K562 (cell line): ENCODE results near the gene RPL38. TPM values are rescaled to one million over a fixed set of nuclear protein-coding genes. Genes with fewer than 3 reads are reported as not detected.
A peak's percentile ranks its signal among the peaks of the same experiment; 100 is the strongest.

Source experiments
- ATF6 ChIP-seq: sonication (generic); formaldehyde crosslinking; IDR thresholded peaks from 2 replicates; pipeline ENCODE4 v1.4.0; 2020; ENCODE audit warnings: mild to moderate bottlenecking, missing genetic modification reagents
- FIP1L1 ChIP-seq: fragments of 200-400 bp; formaldehyde crosslinking; IDR thresholded peaks from 2 replicates; pipeline ENCODE4 v1.6.1; 2018; ENCODE audit warnings: mild to moderate bottlenecking, low read depth, low read length; ENCODE audit not compliant: poor library complexity, severe bottlenecking
- HBP1 ChIP-seq: fragments of 450-650 bp; formaldehyde crosslinking; IDR thresholded peaks from 2 replicates; pipeline ENCODE4 v1.4.0; 2022; ENCODE audit warnings: missing genetic modification characterization
- NCOA2 ChIP-seq, 2 experiments: fragments of 450-650 bp; IDR thresholded peaks; 2 replicates each; pipeline ENCODE4 v1.6.1; 2018; ENCODE audit warnings: mild to moderate bottlenecking in 2 of 2, moderate library complexity in 1 of 2; ENCODE audit not compliant: partially characterized antibody in 2 of 2
- POLR2G ChIP-seq: fragments of 200-400 bp; formaldehyde crosslinking; IDR thresholded peaks from 2 replicates; pipeline ENCODE4 v1.6.1; 2017; ENCODE audit warnings: low read depth, mild to moderate bottlenecking, antibody characterized with exemption, low read length, moderate library complexity
- RBFOX2 ChIP-seq: fragments of 200-400 bp; formaldehyde crosslinking; IDR thresholded peaks from 2 replicates; pipeline ENCODE4 v1.6.1; 2017; ENCODE audit warnings: low read depth, mild to moderate bottlenecking, low read length, moderate library complexity
- RBM22 ChIP-seq: fragments of 200-400 bp; formaldehyde crosslinking; IDR thresholded peaks from 2 replicates; pipeline ENCODE4 v1.6.1; 2018; ENCODE audit warnings: low read length, low read depth; ENCODE audit not compliant: poor library complexity, severe bottlenecking
- SUPT5H ChIP-seq: fragments of 450-650 bp; IDR thresholded peaks from 2 replicates; pipeline ENCODE4 v1.6.1; 2016
- ZFP1 ChIP-seq: fragments of 450-650 bp; formaldehyde crosslinking; IDR thresholded peaks from 2 replicates; pipeline ENCODE4 v1.4.0; 2020; ENCODE audit warnings: mild to moderate bottlenecking, mixed read lengths
- ZNF143 ChIP-seq: sonication (generic); formaldehyde crosslinking; IDR thresholded peaks from 2 replicates; pipeline ENCODE4 v1.9.0; 2022; ENCODE audit warnings: mild to moderate bottlenecking, missing genetic modification reagents
- ZNF232 ChIP-seq: sonication (generic); formaldehyde crosslinking; IDR thresholded peaks from 2 replicates; pipeline ENCODE4 v1.8.0; 2022; ENCODE audit warnings: mild to moderate bottlenecking, missing genetic modification reagents
- ZNF408 ChIP-seq: fragments of 250-450 bp; sonication (Bioruptor Pico); IDR thresholded peaks from 2 replicates; pipeline ENCODE4 v1.4.0; 2020; ENCODE audit warnings: low read depth, mild to moderate bottlenecking, moderate library complexity
- polyA plus RNA-seq, 8 experiments: library from polyadenylated mRNA; depleted of rRNA in 4 of 8; stranded (reverse) in 5 of 8; unstranded in 3 of 8; fragments of >200 nt; fragmentation: Nextera tagmentation in 2 of 8; fragmentation: Illumina TruSeq in 1 of 8; extraction: Ambion mirVana in 2 of 8; extraction: Trizol in 1 of 8; gene quantifications; 2 replicates each; pipeline versions ENCODE4 v1.2.1 to v1.2.3, GENCODE V29; 2011 to 2014; ENCODE audit warnings: inconsistent platforms in 1 of 8, missing spikeins in 1 of 8
- total RNA-seq, 7 experiments: library from RNA; depleted of rRNA in 6 of 7; stranded (reverse); fragments of >200 nt in 6 of 7; fragmentation: Illumina TruSeq in 2 of 7; extraction: Trizol in 2 of 7; gene quantifications; 2 replicates each; pipeline versions ENCODE4 v1.2.1 to v1.2.3, GENCODE V29; 2011 to 2021; ENCODE audit warnings: low replicate concordance in 1 of 7
- TF ChIP-seq, protein P1 (sequence below): sonication (generic); formaldehyde crosslinking; IDR thresholded peaks from 2 replicates; pipeline ENCODE4 v1.8.0; 2023; ENCODE audit warnings: mild to moderate bottlenecking, missing genetic modification reagents

The RPL38 gene
- total and polyA plus RNA-seq, 9 of the 15 experiments (the other 6 are each of a cell fraction or from before 2014, with no cell fraction given), result 1,224 to 3,864 (median 1,939) TPM

- TF ChIP-seq, protein P1, sequence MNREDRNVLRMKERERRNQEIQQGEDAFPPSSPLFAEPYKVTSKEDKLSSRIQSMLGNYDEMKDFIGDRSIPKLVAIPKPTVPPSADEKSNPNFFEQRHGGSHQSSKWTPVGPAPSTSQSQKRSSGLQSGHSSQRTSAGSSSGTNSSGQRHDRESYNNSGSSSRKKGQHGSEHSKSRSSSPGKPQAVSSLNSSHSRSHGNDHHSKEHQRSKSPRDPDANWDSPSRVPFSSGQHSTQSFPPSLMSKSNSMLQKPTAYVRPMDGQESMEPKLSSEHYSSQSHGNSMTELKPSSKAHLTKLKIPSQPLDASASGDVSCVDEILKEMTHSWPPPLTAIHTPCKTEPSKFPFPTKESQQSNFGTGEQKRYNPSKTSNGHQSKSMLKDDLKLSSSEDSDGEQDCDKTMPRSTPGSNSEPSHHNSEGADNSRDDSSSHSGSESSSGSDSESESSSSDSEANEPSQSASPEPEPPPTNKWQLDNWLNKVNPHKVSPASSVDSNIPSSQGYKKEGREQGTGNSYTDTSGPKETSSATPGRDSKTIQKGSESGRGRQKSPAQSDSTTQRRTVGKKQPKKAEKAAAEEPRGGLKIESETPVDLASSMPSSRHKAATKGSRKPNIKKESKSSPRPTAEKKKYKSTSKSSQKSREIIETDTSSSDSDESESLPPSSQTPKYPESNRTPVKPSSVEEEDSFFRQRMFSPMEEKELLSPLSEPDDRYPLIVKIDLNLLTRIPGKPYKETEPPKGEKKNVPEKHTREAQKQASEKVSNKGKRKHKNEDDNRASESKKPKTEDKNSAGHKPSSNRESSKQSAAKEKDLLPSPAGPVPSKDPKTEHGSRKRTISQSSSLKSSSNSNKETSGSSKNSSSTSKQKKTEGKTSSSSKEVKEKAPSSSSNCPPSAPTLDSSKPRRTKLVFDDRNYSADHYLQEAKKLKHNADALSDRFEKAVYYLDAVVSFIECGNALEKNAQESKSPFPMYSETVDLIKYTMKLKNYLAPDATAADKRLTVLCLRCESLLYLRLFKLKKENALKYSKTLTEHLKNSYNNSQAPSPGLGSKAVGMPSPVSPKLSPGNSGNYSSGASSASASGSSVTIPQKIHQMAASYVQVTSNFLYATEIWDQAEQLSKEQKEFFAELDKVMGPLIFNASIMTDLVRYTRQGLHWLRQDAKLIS (CRISPR knock-in tag), result no peak
- TF ChIP-seq POLR2G, result peak; percentile 79
- TF ChIP-seq ZFP1, result no peak
- peak; percentile 36; the same call in 1 of the 2 replicates for TF ChIP-seq RBFOX2
- TF ChIP-seq FIP1L1, result peak; percentile 61
- peak; percentile 26 for TF ChIP-seq RBM22
- TF ChIP-seq ZNF232 (CRISPR knock-in tag), result peak; percentile 34; the same call in 1 of the 2 replicates
- TF ChIP-seq ZNF143 (CRISPR knock-in tag), result no peak
- no peak for TF ChIP-seq NCOA2 (IDR thresholded peaks at IDR 0.05; ENCODE audit: partially characterized antibody in 2 of 2)
- TF ChIP-seq ATF6 (CRISPR knock-in tag), result no peak
- peak; percentile 41; the same call in 1 of the 2 replicates for TF ChIP-seq SUPT5H
- no peak for TF ChIP-seq ZNF408 (CRISPR knock-in tag)
- 0 out of 2 replicates have a peak, but pooled peaks have one; percentile 59 for TF ChIP-seq HBP1 (CRISPR knock-in tag)
Observed at GRCh38 chr17:74211141-74211911, 7.8 kb downstream of the RPL38 start (continued).
